ENCODE results near the gene ZCCHC3.

GRCh38 chr20:328975-329695 lies 31.8 kb downstream of the ZCCHC3 start:
- no peak for TF ChIP-seq POLR2A (IDR thresholded peaks at IDR 0.05; ENCODE audit: low read depth, low read length)
- TF ChIP-seq TAF1 (IDR thresholded peaks at IDR 0.05; ENCODE audit: low read depth, low read length), result no peak
- TF ChIP-seq POLR2AphosphoS5 (IDR thresholded peaks at IDR 0.05; ENCODE audit: low read depth, low read length), result no peak
- no peak for TF ChIP-seq PAX5 (IDR thresholded peaks at IDR 0.05; ENCODE audit: insufficient read depth, low read length, severe bottlenecking)

Measured in GM12891 (cell line).